ENCODE measurements around the gene SALL3. TPM values are rescaled to one million over a fixed set of nuclear protein-coding genes. Genes with fewer than 3 reads are reported as not detected.

The SALL3 gene
- total and polyA plus RNA-seq, 2 of the 8 experiments (the other 6 are each of a cell fraction or from before 2014, with no cell fraction given), result 10.5 to 46.4 TPM

- DNase-seq (ENCODE audit: low read depth in 1 of 2, low spot score in 2 of 2) (no peak), FAIRE-seq (no peak)
- Histone ChIP-seq H3K79me2 (ENCODE audit: control insufficient read depth in 1 of 2, insufficient read depth in 2 of 2, low read length in 2 of 2) (no peaks in the 10 kb centered on the region), H2BK15ac (ENCODE audit: low read length) (no peak overlapping the region; the same call in 1 of the 2 replicates), H2BK5ac (ENCODE audit: low read depth, low read length) (no peak overlapping the region), H3K27ac (ENCODE audit: low read depth, low read length) (no peak overlapping the region), H3K4me2 (ENCODE audit: insufficient read depth in 1 of 2, low read depth in 2 of 2, low read length in 2 of 2) (no peak overlapping the region), H3K4me3 (ENCODE audit: extremely low read depth in 1 of 4, insufficient read depth in 2 of 4, low read depth in 3 of 4, low read length in 4 of 4) (no peak overlapping the region), H3K9me3 (ENCODE audit: insufficient read depth in 2 of 2, low read depth in 1 of 2, low read length in 1 of 2) (peaks cover 2 to 17% of the 10 kb centered on the region in 2 experiments; a peak in 3 of 4 replicates), H3K4ac (replicated peaks; ENCODE audit: insufficient read length, low read depth, low read length) (no peak overlapping the region), H3K23me2 (ENCODE audit: low read depth, low read length) (no peaks in the 10 kb centered on the region), H4K91ac (replicated peaks; ENCODE audit: insufficient read length, low read length) (no peak overlapping the region), H4K20me1 (replicated peaks in 1 of 2; ENCODE audit: control insufficient read depth in 1 of 2, insufficient read depth in 2 of 2, low read length in 2 of 2) (no peaks in the 10 kb centered on the region), H2BK20ac (ENCODE audit: low read length) (no peak overlapping the region), H3K9ac (replicated peaks in 1 of 4; ENCODE audit: extremely low read depth in 1 of 4, low read depth in 3 of 4, low read length in 3 of 4) (no peak overlapping the region), H2AFZ (ENCODE audit: low read length) (no peak overlapping the region), H3K14ac (ENCODE audit: insufficient read length) (no peak overlapping the region), H2BK12ac (ENCODE audit: low read depth, low read length) (0 out of 2 replicates have a peak overlapping the region, but pooled peaks have one; percentile 39), H3K56ac (replicated peaks; ENCODE audit: insufficient read length, low read depth, low read length) (no peak overlapping the region), H3K27me3 (replicated peaks in 1 of 4; ENCODE audit: control insufficient read depth in 3 of 4, extremely low read depth in 1 of 4, insufficient read depth in 3 of 4, low read length in 3 of 4) (no peaks in the 10 kb centered on the region; a peak in 2 of 7 replicates), H2AK5ac (ENCODE audit: low read depth, low read length) (no peak overlapping the region), H3K79me1 (ENCODE audit: low read depth, low read length) (no peaks in the 10 kb centered on the region), H3K23ac (ENCODE audit: insufficient read length) (no peak overlapping the region), H4K8ac (ENCODE audit: extremely low read depth, insufficient read depth, low read length) (peak overlapping the region; percentile 71; the same call in 1 of the 2 replicates), H3K18ac (ENCODE audit: extremely low read depth, low read length) (no peak overlapping the region), H3K36me3 (ENCODE audit: control insufficient read depth in 2 of 4, insufficient read depth in 4 of 4, low read length in 3 of 4) (no peaks in the 10 kb centered on the region), H3K4me1 (replicated peaks in 1 of 4; ENCODE audit: control insufficient read depth in 3 of 4, insufficient read depth in 4 of 4, low read length in 3 of 4) (peaks cover 0 to under 1% (median 0%) of the 10 kb centered on the region in 4 experiments; a peak in 2 of 7 replicates), H2BK120ac (replicated peaks; ENCODE audit: low read depth, low read length) (no peak overlapping the region), H4K5ac (ENCODE audit: insufficient read length, low read depth, low read length) (no peak overlapping the region)
- POLR2A ChIA-PET (ENCODE audit: partially characterized antibody), result no interaction called here
- 91% methylated on average over 22 of the region's 23 CpGs; no CpG with 5 or more reads in 1 of the 2 experiments for WGBS, 2 experiments (ENCODE audit: extremely low coverage in 1 of 2, insufficient coverage in 1 of 2, insufficient read length in 1 of 2, insufficient replicate concordance in 2 of 2, low coverage in 1 of 2, low lambda C conversion rate in 2 of 2, missing lambda C conversion rate in 1 of 2)
- CTCF ChIA-PET (ENCODE audit: partially characterized antibody), result no interaction called here
- no peak for TF ChIP-seq SIRT6 (IDR thresholded peaks at IDR 0.05; ENCODE audit: low read length)
- no peak for TF ChIP-seq NRF1 (IDR thresholded peaks at IDR 0.05; ENCODE audit: low read depth, low read length)
- no peak for TF ChIP-seq CBX8 (IDR thresholded peaks at IDR 0.05; ENCODE audit: borderline replicate concordance, low read depth, low read length)
- no peak for TF ChIP-seq EZH2 (IDR thresholded peaks at IDR 0.05; ENCODE audit: low read depth, low read length, severe bottlenecking)
- TF ChIP-seq KDM5A (IDR thresholded peaks at IDR 0.05; ENCODE audit: low read length), result no peak
- no peak for TF ChIP-seq POU5F1 (IDR thresholded peaks at IDR 0.05; ENCODE audit: low read depth, low read length)
- TF ChIP-seq ASH2L (IDR thresholded peaks at IDR 0.05; ENCODE audit: low read length), result no peak
- TF ChIP-seq JUN (IDR thresholded peaks at IDR 0.05; ENCODE audit: low read depth, low read length), result no peak
- TF ChIP-seq, protein P1, sequence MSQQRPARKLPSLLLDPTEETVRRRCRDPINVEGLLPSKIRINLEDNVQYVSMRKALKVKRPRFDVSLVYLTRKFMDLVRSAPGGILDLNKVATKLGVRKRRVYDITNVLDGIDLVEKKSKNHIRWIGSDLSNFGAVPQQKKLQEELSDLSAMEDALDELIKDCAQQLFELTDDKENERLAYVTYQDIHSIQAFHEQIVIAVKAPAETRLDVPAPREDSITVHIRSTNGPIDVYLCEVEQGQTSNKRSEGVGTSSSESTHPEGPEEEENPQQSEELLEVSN (IDR thresholded peaks at IDR 0.05), result no peak
- TF ChIP-seq KDM4A (IDR thresholded peaks at IDR 0.05; ENCODE audit: low read depth, low read length, severe bottlenecking), result no peak
- no peak for TF ChIP-seq SP4 (IDR thresholded peaks at IDR 0.05; ENCODE audit: low read length)
- TF ChIP-seq SUZ12 (IDR thresholded peaks at IDR 0.05; ENCODE audit: low read length), result no peak
- TF ChIP-seq, protein P2, sequence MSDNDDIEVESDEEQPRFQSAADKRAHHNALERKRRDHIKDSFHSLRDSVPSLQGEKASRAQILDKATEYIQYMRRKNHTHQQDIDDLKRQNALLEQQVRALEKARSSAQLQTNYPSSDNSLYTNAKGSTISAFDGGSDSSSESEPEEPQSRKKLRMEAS (IDR thresholded peaks at IDR 0.05), result no peak
These were observed 39.7 kb upstream of the SALL3 start for GRCh38 chr18:78939734-78940494.

Measured in H1 (cell line).